ENCODE data around the gene DIAPH1.

Gene DIAPH1

GRCh38 chr5:141618804-141619554, at the start of gene DIAPH1:
Gene DIAPH1, minus strand, starts transcription at chr5:141619000. Its CDS starts 86 bp downstream, at chr5:141618914.
- peak; percentile 90 to 91 for DNase-seq (ENCODE audit: low read depth in 2 of 2)

GRCh38 chr5:141665995-141666940, 47.5 kb upstream of the DIAPH1 start:
- DNase-seq (ENCODE audit: low read depth in 2 of 2) = no peak

- DNase-seq (ENCODE audit: low read depth in 2 of 2) = peak in 1 of 2 experiments; percentile 29
These were observed 46.1 kb upstream of the DIAPH1 start for GRCh38 chr5:141664733-141665461.

- DNase-seq (ENCODE audit: low read depth in 2 of 2) = no peak
These were observed 44.7 kb upstream of the DIAPH1 start for GRCh38 chr5:141663506-141663905.

GRCh38 chr5:141662028-141662427, 43.2 kb upstream of the DIAPH1 start:
- DNase-seq (ENCODE audit: low read depth in 2 of 2) = no peak

- peak; percentile 60 to 62 for DNase-seq (ENCODE audit: low read depth in 2 of 2)
These were observed 39.2 kb upstream of the DIAPH1 start for GRCh38 chr5:141657937-141658545.

GRCh38 chr5:141657404-141657803, 38.6 kb upstream of the DIAPH1 start:
- DNase-seq (ENCODE audit: low read depth in 2 of 2) = no peak

GRCh38 chr5:141656396-141656795, 37.6 kb upstream of the DIAPH1 start:
- no peak for DNase-seq (ENCODE audit: low read depth in 2 of 2)

- no peak for DNase-seq (ENCODE audit: low read depth in 2 of 2)
These were observed 36.2 kb upstream of the DIAPH1 start for GRCh38 chr5:141655020-141655419.

GRCh38 chr5:141654298-141654697, 35.5 kb upstream of the DIAPH1 start:
- peak; percentile 67 to 70 for DNase-seq (ENCODE audit: low read depth in 2 of 2)

- DNase-seq (ENCODE audit: low read depth in 2 of 2) = no peak
These were observed 32.9 kb upstream of the DIAPH1 start for GRCh38 chr5:141651728-141652105.

GRCh38 chr5:141650851-141651727, 32.3 kb upstream of the DIAPH1 start, which contains the start of gene FCHSD1:
Gene FCHSD1, minus strand, starts transcription at chr5:141651418. Its CDS starts 50 bp downstream, at chr5:141651368.
- DNase-seq (ENCODE audit: low read depth in 2 of 2) = peak in 1 of 2 experiments; percentile 23

GRCh38 chr5:141649972-141650371, 31.2 kb upstream of the DIAPH1 start:
- no peak for DNase-seq (ENCODE audit: low read depth in 2 of 2)

GRCh38 chr5:141649056-141649688, 30.4 kb upstream of the DIAPH1 start:
- DNase-seq (ENCODE audit: low read depth in 2 of 2) = no peak

GRCh38 chr5:141647851-141648250, 29.1 kb upstream of the DIAPH1 start:
- DNase-seq (ENCODE audit: low read depth in 2 of 2) = no peak

GRCh38 chr5:141647242-141647641, 28.4 kb upstream of the DIAPH1 start:
- DNase-seq (ENCODE audit: low read depth in 2 of 2) = no peak

GRCh38 chr5:141646026-141646425, 27.2 kb upstream of the DIAPH1 start:
- no peak for DNase-seq (ENCODE audit: low read depth in 2 of 2)

GRCh38 chr5:141641634-141642267, 23.0 kb upstream of the DIAPH1 start:
- peak; percentile 40 to 44 for DNase-seq (ENCODE audit: low read depth in 2 of 2)

GRCh38 chr5:141640698-141641097, 21.9 kb upstream of the DIAPH1 start:
- DNase-seq (ENCODE audit: low read depth in 2 of 2) = no peak

- DNase-seq (ENCODE audit: low read depth in 2 of 2) = no peak
These were observed 21.2 kb upstream of the DIAPH1 start for GRCh38 chr5:141640051-141640415.

Data from fibroblast of skin of left quadriceps (primary cell).